ENCODE results near the gene KPNA6.

GRCh38 chr1:32205401-32206370 is 97.8 kb downstream of the KPNA6 start, which contains the start of gene IQCC:
- peak; percentile 83 for TF ChIP-seq POLR2AphosphoS5 (IDR thresholded peaks at IDR 0.05; ENCODE audit: low read depth, low read length)
- no peak for TF ChIP-seq TAF1 (IDR thresholded peaks at IDR 0.05; ENCODE audit: borderline replicate concordance, insufficient read depth, low read length)
- no peak for TF ChIP-seq SIN3A (IDR thresholded peaks at IDR 0.05; ENCODE audit: borderline replicate concordance, insufficient read depth, low read length)
- TF ChIP-seq FOXP2 (optimal IDR thresholded peaks at IDR 0.05; ENCODE audit: borderline replicate concordance, extremely low read depth, extremely low read length, insufficient read depth), result peak; percentile 65

Measured in PFSK-1 (cell line).